ENCODE results near the gene POLD1.

DNA sequence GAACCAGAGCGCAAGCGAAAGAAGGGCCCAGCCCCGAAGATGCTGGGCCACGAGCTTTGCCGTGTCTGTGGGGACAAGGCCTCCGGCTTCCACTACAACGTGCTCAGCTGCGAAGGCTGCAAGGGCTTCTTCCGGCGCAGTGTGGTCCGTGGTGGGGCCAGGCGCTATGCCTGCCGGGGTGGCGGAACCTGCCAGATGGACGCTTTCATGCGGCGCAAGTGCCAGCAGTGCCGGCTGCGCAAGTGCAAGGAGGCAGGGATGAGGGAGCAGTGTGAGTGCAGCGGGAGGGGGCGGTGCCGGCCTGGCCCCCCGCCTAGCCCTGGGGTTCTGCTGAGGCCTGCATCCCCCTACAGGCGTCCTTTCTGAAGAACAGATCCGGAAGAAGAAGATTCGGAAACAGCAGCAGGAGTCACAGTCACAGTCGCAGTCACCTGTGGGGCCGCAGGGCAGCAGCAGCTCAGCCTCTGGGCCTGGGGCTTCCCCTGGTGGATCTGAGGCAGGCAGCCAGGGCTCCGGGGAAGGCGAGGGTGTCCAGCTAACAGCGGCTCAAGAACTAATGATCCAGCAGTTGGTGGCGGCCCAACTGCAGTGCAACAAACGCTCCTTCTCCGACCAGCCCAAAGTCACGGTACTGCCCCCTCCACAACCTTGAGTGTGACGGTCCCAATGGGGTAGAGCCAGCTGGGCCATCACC is 5.8 kb upstream of the POLD1 start:
- TF ChIP-seq, protein P1, sequence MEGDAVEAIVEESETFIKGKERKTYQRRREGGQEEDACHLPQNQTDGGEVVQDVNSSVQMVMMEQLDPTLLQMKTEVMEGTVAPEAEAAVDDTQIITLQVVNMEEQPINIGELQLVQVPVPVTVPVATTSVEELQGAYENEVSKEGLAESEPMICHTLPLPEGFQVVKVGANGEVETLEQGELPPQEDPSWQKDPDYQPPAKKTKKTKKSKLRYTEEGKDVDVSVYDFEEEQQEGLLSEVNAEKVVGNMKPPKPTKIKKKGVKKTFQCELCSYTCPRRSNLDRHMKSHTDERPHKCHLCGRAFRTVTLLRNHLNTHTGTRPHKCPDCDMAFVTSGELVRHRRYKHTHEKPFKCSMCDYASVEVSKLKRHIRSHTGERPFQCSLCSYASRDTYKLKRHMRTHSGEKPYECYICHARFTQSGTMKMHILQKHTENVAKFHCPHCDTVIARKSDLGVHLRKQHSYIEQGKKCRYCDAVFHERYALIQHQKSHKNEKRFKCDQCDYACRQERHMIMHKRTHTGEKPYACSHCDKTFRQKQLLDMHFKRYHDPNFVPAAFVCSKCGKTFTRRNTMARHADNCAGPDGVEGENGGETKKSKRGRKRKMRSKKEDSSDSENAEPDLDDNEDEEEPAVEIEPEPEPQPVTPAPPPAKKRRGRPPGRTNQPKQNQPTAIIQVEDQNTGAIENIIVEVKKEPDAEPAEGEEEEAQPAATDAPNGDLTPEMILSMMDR (conservative IDR thresholded peaks at IDR 0.05 in 1 of 2, IDR thresholded peaks at IDR 0.05 in 1 of 2; ENCODE audit: extremely low read depth in 1 of 2, insufficient read depth in 1 of 2, low read depth in 1 of 2, low read length in 2 of 2), result no peak
- no peak for TF ChIP-seq EZH2 (IDR thresholded peaks at IDR 0.05; ENCODE audit: borderline replicate concordance, low read length)

Measured in mammary epithelial cell (primary cell).